Upper lobe of left lung (tissue), 4 donors: Measurements from ENCODE around the gene MXI1.

Experiments
- CTCF ChIP-seq, 6 experiments: fragments of 450-650 bp in 4 of 6; fragments of 200-600 bp in 2 of 6; sonication (generic) in 2 of 6; IDR thresholded peaks; one replicate each; pipeline ENCODE4 v1.5.1; 2016 to 2019; ENCODE audit warnings: antibody characterized with exemption in 6 of 6
- EP300 ChIP-seq, 4 donors: sonication (generic); formaldehyde crosslinking; IDR thresholded peaks; one replicate each; pipeline ENCODE4 v1.5.1; 2017; ENCODE audit warnings: antibody characterized with exemption in 4 of 4, control low read depth in 2 of 4

DNA sequence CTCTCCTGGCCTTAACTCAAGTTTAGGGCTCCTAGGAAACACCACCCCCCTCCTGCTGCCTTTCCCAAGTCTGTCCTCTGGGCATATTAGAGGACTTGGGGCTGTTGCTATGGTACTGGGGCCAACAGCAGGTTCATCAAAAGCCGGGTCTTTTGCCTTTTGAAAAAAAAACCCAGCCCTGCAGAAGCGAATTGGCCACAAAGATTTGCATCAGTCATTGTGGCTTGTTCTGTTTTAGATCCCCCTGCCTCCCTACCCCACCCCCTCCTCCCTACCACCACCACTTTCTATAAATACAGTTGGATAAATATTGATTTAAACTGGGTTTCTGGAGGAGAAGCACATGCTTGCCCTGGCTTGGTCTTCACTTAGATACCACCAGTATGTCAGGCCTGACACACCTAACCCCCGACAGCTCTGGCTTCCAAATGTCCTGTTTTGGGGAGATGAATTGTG is 7.0 kb downstream of the MXI1 start:
- TF ChIP-seq CTCF (IDR thresholded peaks at IDR 0.05) (no peak), EP300 (IDR thresholded peaks at IDR 0.05) (no peak)
